Endothelial cell of umbilical vein (primary cell): ENCODE data around the gene HMGCL. TPM values are rescaled to one million over a fixed set of nuclear protein-coding genes. Genes with fewer than 3 reads are reported as not detected.

ENCODE experiments used
- BruUV-seq: library from RNA; stranded (reverse); fragments of 400-500 nt; replicated peaks from 2 replicates; lab custom pipeline; 2021; lab: Mats Ljungman, UMichigan
- CTCF ChIA-PET: fragments of 300-600, 350-600 bp; sonication (Branson Sonifier 250); formaldehyde crosslinking; loops from one replicate; lab custom pipeline; 2021; ENCODE audit warnings: antibody characterized with exemption, inconsistent platforms; lab: Charles Lee
- POLR2A ChIA-PET: fragments of 300-600, 350-600 bp; sonication (Branson Sonifier 250); formaldehyde crosslinking; loops from one replicate; lab custom pipeline; 2021; ENCODE audit warnings: antibody characterized with exemption, inconsistent platforms; lab: Charles Lee
- DNase-seq: peaks from one replicate; pipeline ENCODE4 v3.0.0-alpha.2; 2011; ENCODE audit warnings: low read depth, low spot score
- FAIRE-seq: peaks from 2 replicates; lab custom pipeline; 2011; peaks lifted over from hg19 to GRCh38; lab: Jason Lieb, UNC
- H2AFZ ChIP-seq: 2 replicates; pipeline ENCODE4 v1.6.0; 2012; ENCODE audit warnings: low read depth, low read length, control low read depth, inconsistent platforms
- H3K27ac ChIP-seq: 2 replicates; pipeline ENCODE4 v1.5.1; 2011; ENCODE audit warnings: low read depth, mild to moderate bottlenecking, control low read depth, low read length, moderate library complexity; ENCODE audit not compliant: insufficient read depth
- H3K27me3 ChIP-seq, 2 experiments: 2 replicates each; pipeline versions ENCODE4 v1.6.0 to v1.6.1; 2011; ENCODE audit warnings: low read length in 2 of 2, mixed read lengths in 1 of 2; ENCODE audit not compliant: control insufficient read depth in 2 of 2, insufficient read depth in 2 of 2
- H3K36me3 ChIP-seq, 2 experiments: 2 replicates in 1 of 2; 3 replicates in 1 of 2; pipeline ENCODE4 v1.5.1; 2011; ENCODE audit warnings: low read length in 2 of 2, mild to moderate bottlenecking in 1 of 2, moderate library complexity in 1 of 2; ENCODE audit not compliant: control insufficient read depth in 2 of 2, insufficient read depth in 2 of 2; ENCODE audit errors: extremely low read depth in 1 of 2
- H3K4me1 ChIP-seq: 3 replicates; pipeline ENCODE4 v1.5.1; 2011; ENCODE audit warnings: mild to moderate bottlenecking, low read length; ENCODE audit not compliant: control insufficient read depth, insufficient read depth; ENCODE audit errors: extremely low read depth
- H3K4me2 ChIP-seq: 2 replicates; pipeline ENCODE4 v1.6.1; 2011; ENCODE audit warnings: low read length, control low read depth, mixed read lengths; ENCODE audit not compliant: insufficient read depth
- H3K4me3 ChIP-seq, 3 experiments: fragments of 200-600 bp in 1 of 3; sonication (generic), shearing (Covaris generic) in 1 of 3; replicated peaks in 1 of 3; 2 replicates each; pipeline ENCODE4 v1.5.1; 2011 to 2016; ENCODE audit warnings: control low read depth in 3 of 3, low read length in 3 of 3, mild to moderate bottlenecking in 2 of 3, inconsistent platforms in 1 of 3, low read depth in 1 of 3, moderate library complexity in 1 of 3; ENCODE audit not compliant: insufficient read depth in 1 of 3
- H3K79me2 ChIP-seq: 2 replicates; pipeline ENCODE4 v1.6.0; 2012; ENCODE audit warnings: low read length, inconsistent platforms; ENCODE audit not compliant: control insufficient read depth, insufficient read depth
- H3K9ac ChIP-seq: replicated peaks from 2 replicates; pipeline ENCODE3; 2011; ENCODE audit warnings: low read length, control low read depth; ENCODE audit not compliant: insufficient read depth; ENCODE audit errors: extremely low read depth
- H3K9me1 ChIP-seq: replicated peaks from 3 replicates; pipeline ENCODE4 v1.6.0; 2011; ENCODE audit warnings: mild to moderate bottlenecking, low read length; ENCODE audit not compliant: control insufficient read depth, insufficient read depth; ENCODE audit errors: extremely low read depth
- H3K9me3 ChIP-seq: replicated peaks from 2 replicates; pipeline ENCODE4 v1.5.1; 2012; ENCODE audit warnings: low read length, inconsistent platforms; ENCODE audit not compliant: control insufficient read depth, insufficient read depth
- H4K20me1 ChIP-seq: replicated peaks from 2 replicates; pipeline ENCODE3; 2011; ENCODE audit warnings: mild to moderate bottlenecking, low read length; ENCODE audit not compliant: control insufficient read depth, insufficient read depth; ENCODE audit errors: extremely low read depth
- CTCF ChIP-seq, 2 donors: IDR thresholded peaks; 1 replicate in 1 of 2; 2 replicates in 1 of 2; pipeline ENCODE4 v1.5.1; 2011; ENCODE audit warnings: low read length in 2 of 2, mild to moderate bottlenecking in 2 of 2, moderate library complexity in 2 of 2, control low read depth in 1 of 2, inconsistent platforms in 1 of 2, low read depth in 1 of 2; ENCODE audit not compliant: insufficient read depth in 1 of 2; ENCODE audit errors: extremely low read depth in 1 of 2
- EZH2 ChIP-seq: IDR thresholded peaks from 2 replicates; pipeline ENCODE4 v1.6.1; 2012; ENCODE audit warnings: borderline replicate concordance, low read depth, mild to moderate bottlenecking, moderate library complexity, low read length, inconsistent platforms; ENCODE audit not compliant: severe bottlenecking
- FOS ChIP-seq: IDR thresholded peaks from 2 replicates; pipeline ENCODE4 v1.6.1; 2011; ENCODE audit warnings: mild to moderate bottlenecking, low read length, moderate library complexity, borderline replicate concordance; ENCODE audit not compliant: insufficient read depth
- GATA2 ChIP-seq: IDR thresholded peaks from 2 replicates; pipeline ENCODE4 v1.7.0; 2011; ENCODE audit warnings: low read depth, mild to moderate bottlenecking, moderate library complexity, mixed read lengths, low read length; ENCODE audit not compliant: insufficient read length, insufficient read depth
- JUN ChIP-seq: IDR thresholded peaks from 2 replicates; pipeline ENCODE4 v1.6.1; 2011; ENCODE audit warnings: borderline replicate concordance, low read depth; ENCODE audit not compliant: insufficient read length, insufficient read depth
- MYC ChIP-seq: IDR thresholded peaks from one replicate; pipeline ENCODE4 v1.6.1; 2011; ENCODE audit warnings: mild to moderate bottlenecking, low read depth, low read length
- POLR2A ChIP-seq: IDR thresholded peaks from 2 replicates; pipeline ENCODE4 v1.6.1; 2012; ENCODE audit warnings: low read depth, mild to moderate bottlenecking, control low read depth, low read length
- POLR2AphosphoS5 ChIP-seq: IDR thresholded peaks from 2 replicates; pipeline ENCODE4 v1.6.1; 2012; ENCODE audit warnings: low read depth, mild to moderate bottlenecking, control low read depth, low read length, moderate library complexity; ENCODE audit not compliant: insufficient read depth
- dilution Hi-C: fragments of 300-500 bp; cut with MboI; formaldehyde crosslinking; loops from one replicate; pipeline ENCODE4 v1.15.0; 2019; ENCODE audit warnings: low sequenced_read_pairs; ENCODE audit not compliant: extremely low pct_ligation_motif_present
- intact Hi-C: fragments of 100-400 bp; cut with micrococcal nuclease; formaldehyde crosslinking; loops from one replicate; pipeline ENCODE4 v1.10.0; 2022
- polyA plus RNA-seq, 4 experiments: library from polyadenylated mRNA; depleted of rRNA in 3 of 4; stranded (reverse) in 3 of 4; unstranded in 1 of 4; fragments of >200 nt; gene quantifications; 2 replicates each; pipeline versions ENCODE4 v1.2.1 to v1.2.3, GENCODE V29; 2011 to 2012; ENCODE audit warnings: missing spikeins in 1 of 4
- total RNA-seq: library from RNA; stranded (reverse); gene quantifications from 2 replicates; pipeline ENCODE4 v1.2.3, GENCODE V29; 2021
- TF ChIP-seq, protein P1 (sequence below): IDR thresholded peaks from 2 replicates; pipeline ENCODE4 v1.6.1; 2011; ENCODE audit not compliant: insufficient read depth, insufficient read length

Gene HMGCL
- total and polyA plus RNA-seq, 2 donors (not counting 3 experiments of a cell fraction or from before 2014, with no cell fraction given): 24.2 to 30.0 TPM

- Histone ChIP-seq H3K4me1 (peaks cover 4% of the 10 kb centered on the region), H3K27ac (no peak overlapping the region), H3K4me3 (no peak overlapping the region), H3K36me3 (no peaks in the 10 kb centered on the region), H3K27me3 (peaks cover 3% of the 10 kb centered on the region in 2 experiments), H3K9me3 (no peaks in the 10 kb centered on the region), H2AFZ (no peak overlapping the region), H4K20me1 (no peaks in the 10 kb centered on the region), H3K4me2 (no peak overlapping the region), H3K9me1 (no peaks in the 10 kb centered on the region), H3K79me2 (no peaks in the 10 kb centered on the region), H3K9ac (no peak overlapping the region)
- no TSS peak for BruUV-seq
- no peak for FAIRE-seq
- TF ChIP-seq EZH2 (no peak), POLR2AphosphoS5 (no peak), CTCF (IDR thresholded peaks at IDR 0.05; ENCODE audit: extremely low read depth in 1 of 2, insufficient read depth in 1 of 2, low read depth in 1 of 2, low read length in 2 of 2) (no peak), GATA2 (no peak), FOS (no peak), MYC (no peak), POLR2A (no peak), JUN (no peak)
- TF ChIP-seq, protein P1, sequence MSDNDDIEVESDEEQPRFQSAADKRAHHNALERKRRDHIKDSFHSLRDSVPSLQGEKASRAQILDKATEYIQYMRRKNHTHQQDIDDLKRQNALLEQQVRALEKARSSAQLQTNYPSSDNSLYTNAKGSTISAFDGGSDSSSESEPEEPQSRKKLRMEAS: no peak
- no peak for DNase-seq
- CTCF ChIA-PET: interaction anchor here (1.0 kb wide), 1 partner anchor 101 kb away, joined by 3 read pairs; no protein-coding TSS in a partner anchor
- dilution Hi-C loops: no loop called here
- POLR2A ChIA-PET: no interaction called here
- intact Hi-C loops: no loop called here
These were observed 47.2 kb upstream of the HMGCL start for GRCh38 chr1:23872421-23872820.
